Smooth muscle cell (in vitro differentiated cells): ENCODE measurements around the gene SPOCK3. TPM values are rescaled to one million over a fixed set of nuclear protein-coding genes. Genes with fewer than 3 reads are reported as not detected.
"Not testable (repeated sequence)": the region's sequence is repeated elsewhere in the genome, so short reads cannot be mapped to it uniquely, and the experiment has no call there.

Experiments used
- DNase-seq: peaks from one replicate; lab custom pipeline; 2025; ENCODE audit not compliant: unreplicated experiment; lab: John Stamatoyannopoulos, UW
- H2AFZ ChIP-seq: fragments of 200-600 bp; sonication (generic); 2 replicates; pipeline ENCODE4 v1.6.0; 2016; ENCODE audit warnings: antibody characterized with exemption, low read depth, mild to moderate bottlenecking
- H3F3A ChIP-seq: fragments of 200-600 bp; sonication (generic); 2 replicates; pipeline ENCODE4 v1.6.0; 2017; ENCODE audit warnings: antibody characterized with exemption, low read depth
- H3K27ac ChIP-seq: fragments of 200-600 bp; sonication (generic); 2 replicates; pipeline ENCODE4 v1.5.1; 2016; ENCODE audit warnings: low read depth, mild to moderate bottlenecking
- H3K27me3 ChIP-seq: fragments of 200-600 bp; sonication (generic); 2 replicates; pipeline ENCODE4 v1.6.1; 2016; ENCODE audit warnings: low read depth, mild to moderate bottlenecking
- H3K36me3 ChIP-seq: fragments of 200-600 bp; sonication (generic); 2 replicates; pipeline ENCODE4 v1.5.1; 2016; ENCODE audit warnings: low read depth
- H3K4me1 ChIP-seq: fragments of 200-600 bp; sonication (generic); 2 replicates; pipeline ENCODE4 v1.5.1; 2016; ENCODE audit warnings: low read depth
- H3K4me2 ChIP-seq: fragments of 200-600 bp; sonication (generic); 2 replicates; pipeline ENCODE4 v1.6.0; 2016; ENCODE audit warnings: mild to moderate bottlenecking
- H3K4me3 ChIP-seq: fragments of 200-600 bp; sonication (generic); 2 replicates; pipeline ENCODE4 v1.5.1; 2016; ENCODE audit warnings: mild to moderate bottlenecking
- H3K79me2 ChIP-seq: fragments of 200-600 bp; sonication (generic); 2 replicates; pipeline ENCODE4 v1.6.0; 2016; ENCODE audit warnings: low read depth, mild to moderate bottlenecking
- H3K9ac ChIP-seq: fragments of 200-600 bp; sonication (generic); 2 replicates; pipeline ENCODE4 v1.6.0; 2016; ENCODE audit warnings: low read depth
- H3K9me3 ChIP-seq: fragments of 200-600 bp; sonication (generic); replicated peaks from 2 replicates; pipeline ENCODE4 v1.5.1; 2016; ENCODE audit warnings: low read depth
- H4K20me1 ChIP-seq: fragments of 200-600 bp; sonication (generic); 2 replicates; pipeline ENCODE4 v1.6.0; 2016; ENCODE audit warnings: low read depth
- CTCF ChIP-seq: fragments of 200-600 bp; sonication (generic); IDR thresholded peaks from 2 replicates; pipeline ENCODE4 v1.5.1; 2017; ENCODE audit warnings: borderline replicate concordance, mild to moderate bottlenecking, antibody characterized with exemption; ENCODE audit not compliant: insufficient read depth, poor library complexity, severe bottlenecking
- WGBS: methylation state at CpG from one replicate; pipeline ENCODE4 v1.1.7; 2016; ENCODE audit warnings: low lambda C conversion rate; 5-methylcytosine and 5-hydroxymethylcytosine counted together
- polyA plus RNA-seq: library from polyadenylated mRNA; unstranded; fragments of >200 nt; fragmentation: Nextera tagmentation; extraction: Ambion mirVana; gene quantifications from 2 replicates; pipeline ENCODE4 v1.2.1, GENCODE V29; 2016
- total RNA-seq: library from RNA; depleted of rRNA; stranded (reverse); fragments of >200 nt; gene quantifications from 2 replicates; pipeline ENCODE4 v1.2.3, GENCODE V29; 2014

Gene SPOCK3
- total and polyA plus RNA-seq, 2 experiments from 2014 or later, result 0.49 TPM; not detected in 1

- H4K20me1 ChIP-seq, result no peaks in the 10 kb centered on the region
- no peaks in the 10 kb centered on the region for H3K9me3 ChIP-seq
- no peak overlapping the region for H3K4me3 ChIP-seq
- no peaks in the 10 kb centered on the region for H3K79me2 ChIP-seq
- no peaks in the 10 kb centered on the region for H3K36me3 ChIP-seq
- H3K27me3 ChIP-seq, result no peaks in the 10 kb centered on the region
- no peak overlapping the region for H3K9ac ChIP-seq
- DNase-seq, result no peak
- H3K27ac ChIP-seq, result no peak overlapping the region
- no peak overlapping the region for H2AFZ ChIP-seq
- TF ChIP-seq CTCF, result no peak
- no peaks in the 10 kb centered on the region for H3F3A ChIP-seq
- no peak overlapping the region for H3K4me2 ChIP-seq
- WGBS, result 94% methylated on average over 5 of the region's 5 CpGs
- H3K4me1 ChIP-seq, result no peaks in the 10 kb centered on the region
Observed at GRCh38 chr4:166723532-166724140, 510.7 kb downstream of the SPOCK3 start.

GRCh38 chr4:166715748-166716713 is 518.3 kb downstream of the SPOCK3 start:
- not testable (repeated sequence) for H4K20me1 ChIP-seq, H2AFZ ChIP-seq, H3K9ac ChIP-seq, H3K36me3 ChIP-seq, H3K4me2 ChIP-seq, DNase-seq, H3K9me3 ChIP-seq, H3K4me1 ChIP-seq, H3K4me3 ChIP-seq, H3K27me3 ChIP-seq, H3K27ac ChIP-seq, H3F3A ChIP-seq, H3K79me2 ChIP-seq
- 95% methylated on average over 12 of the region's 12 CpGs for WGBS

GRCh38 chr4:166700592-166700991 is 533.7 kb downstream of the SPOCK3 start:
- WGBS, result 93% methylated on average over 4 of the region's 4 CpGs
- H3K4me3 ChIP-seq, result no peak overlapping the region
- H3K27ac ChIP-seq, result no peak overlapping the region
- no peak for TF ChIP-seq CTCF
- H3K9ac ChIP-seq, result no peak overlapping the region
- H3K36me3 ChIP-seq, result no peaks in the 10 kb centered on the region
- H3K4me1 ChIP-seq, result no peaks in the 10 kb centered on the region
- H2AFZ ChIP-seq, result no peak overlapping the region
- H3F3A ChIP-seq, result no peaks in the 10 kb centered on the region
- H3K27me3 ChIP-seq, result no peaks in the 10 kb centered on the region
- H4K20me1 ChIP-seq, result no peaks in the 10 kb centered on the region
- no peaks in the 10 kb centered on the region for H3K79me2 ChIP-seq
- no peaks in the 10 kb centered on the region for H3K9me3 ChIP-seq
- no peak overlapping the region for H3K4me2 ChIP-seq
- no peak for DNase-seq

- no peaks in the 10 kb centered on the region for H3K9me3 ChIP-seq
- H3K36me3 ChIP-seq, result no peaks in the 10 kb centered on the region
- no peak overlapping the region for H2AFZ ChIP-seq
- H3K27me3 ChIP-seq, result no peaks in the 10 kb centered on the region
- H3K4me1 ChIP-seq, result no peaks in the 10 kb centered on the region
- TF ChIP-seq CTCF, result no peak
- H3K79me2 ChIP-seq, result no peaks in the 10 kb centered on the region
- H3F3A ChIP-seq, result peaks cover 5% of the 10 kb centered on the region
- H3K4me3 ChIP-seq, result no peak overlapping the region
- 71% methylated on average over 2 of the region's 2 CpGs for WGBS
- no peak for DNase-seq
- H3K4me2 ChIP-seq, result no peak overlapping the region
- H3K9ac ChIP-seq, result no peak overlapping the region
- H3K27ac ChIP-seq, result no peak overlapping the region
- no peaks in the 10 kb centered on the region for H4K20me1 ChIP-seq
Observed at GRCh38 chr4:166688835-166689234, 545.5 kb downstream of the SPOCK3 start.
